HG02973 (cell line): Measurements from ENCODE around the gene OTOG.
"Not testable (repeated sequence)": the region's sequence is repeated elsewhere in the genome, so short reads cannot be mapped to it uniquely, and the experiment has no call there.

Experiments
- ATAC-seq: cut with Tn5 transposase; IDR thresholded peaks from one replicate; pipeline ENCODE4 v1.9.1; 2021; ENCODE audit warnings: moderate library complexity; ENCODE audit not compliant: unreplicated experiment

OTOG gene

DNA sequence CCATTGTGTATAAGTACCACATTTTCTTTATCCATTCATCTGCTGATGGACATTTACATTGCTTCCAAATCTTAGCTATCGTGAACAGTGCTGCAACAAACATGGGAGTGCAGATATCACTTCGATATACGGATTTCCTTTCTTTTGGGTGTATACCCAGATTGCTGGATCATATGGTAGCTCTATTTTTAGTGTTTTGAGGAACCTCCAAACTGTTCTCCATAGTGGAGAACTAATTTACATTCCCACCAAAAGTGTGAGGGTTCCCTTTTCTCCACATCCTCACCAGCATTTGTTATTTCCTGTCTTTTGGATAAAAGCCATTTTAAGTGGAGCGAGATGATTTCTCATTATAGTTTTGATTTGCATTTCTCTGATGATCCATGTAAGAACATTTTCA lies 75.7 kb downstream of the OTOG start:
- not testable (repeated sequence) for ATAC-seq

GRCh38 chr11:17629113-17629512 lies 82.1 kb downstream of the OTOG start:
- no peak for ATAC-seq

- no peak for ATAC-seq
These were observed 83.9 kb downstream of the OTOG start for GRCh38 chr11:17630936-17631335.

- ATAC-seq, result no peak
These were observed 84.8 kb downstream of the OTOG start for GRCh38 chr11:17631702-17632365.

DNA sequence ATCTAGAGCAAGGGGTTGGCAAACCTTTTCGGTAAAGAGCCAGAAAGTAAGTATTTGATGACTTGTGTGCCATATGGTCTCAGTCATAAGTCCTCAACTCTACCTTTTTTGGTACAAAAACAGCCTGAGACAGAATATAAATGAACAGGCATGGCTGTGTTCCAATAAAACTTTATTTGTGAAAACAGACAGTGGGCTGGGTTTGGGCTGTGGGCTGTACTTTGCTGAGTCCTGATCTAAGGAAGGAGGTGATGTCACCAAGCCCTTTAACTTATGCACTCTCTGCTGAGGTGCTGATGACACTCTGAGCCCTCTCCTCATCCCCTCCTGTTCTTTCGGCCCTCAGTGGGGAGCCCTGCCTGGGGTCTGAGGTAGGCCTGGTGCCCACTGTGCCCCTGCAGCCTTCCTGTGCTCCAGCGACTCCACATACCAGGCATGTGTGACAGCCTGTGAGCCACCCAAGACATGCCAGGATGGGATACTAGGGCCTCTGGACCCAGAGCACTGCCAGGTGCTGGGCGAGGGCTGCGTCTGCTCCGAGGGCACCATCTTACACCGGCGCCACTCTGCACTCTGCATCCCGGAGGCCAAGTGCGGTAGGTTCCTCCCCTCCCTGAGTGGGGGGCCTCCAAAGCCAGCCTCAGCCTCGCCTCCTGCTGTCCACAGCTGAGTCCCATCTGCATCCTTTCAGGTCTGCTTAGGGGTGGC lies 86.4 kb downstream of the OTOG start:
- no peak for ATAC-seq

GRCh38 chr11:17633987-17634775 lies 87.1 kb downstream of the OTOG start:
- ATAC-seq, result no peak

DNA sequence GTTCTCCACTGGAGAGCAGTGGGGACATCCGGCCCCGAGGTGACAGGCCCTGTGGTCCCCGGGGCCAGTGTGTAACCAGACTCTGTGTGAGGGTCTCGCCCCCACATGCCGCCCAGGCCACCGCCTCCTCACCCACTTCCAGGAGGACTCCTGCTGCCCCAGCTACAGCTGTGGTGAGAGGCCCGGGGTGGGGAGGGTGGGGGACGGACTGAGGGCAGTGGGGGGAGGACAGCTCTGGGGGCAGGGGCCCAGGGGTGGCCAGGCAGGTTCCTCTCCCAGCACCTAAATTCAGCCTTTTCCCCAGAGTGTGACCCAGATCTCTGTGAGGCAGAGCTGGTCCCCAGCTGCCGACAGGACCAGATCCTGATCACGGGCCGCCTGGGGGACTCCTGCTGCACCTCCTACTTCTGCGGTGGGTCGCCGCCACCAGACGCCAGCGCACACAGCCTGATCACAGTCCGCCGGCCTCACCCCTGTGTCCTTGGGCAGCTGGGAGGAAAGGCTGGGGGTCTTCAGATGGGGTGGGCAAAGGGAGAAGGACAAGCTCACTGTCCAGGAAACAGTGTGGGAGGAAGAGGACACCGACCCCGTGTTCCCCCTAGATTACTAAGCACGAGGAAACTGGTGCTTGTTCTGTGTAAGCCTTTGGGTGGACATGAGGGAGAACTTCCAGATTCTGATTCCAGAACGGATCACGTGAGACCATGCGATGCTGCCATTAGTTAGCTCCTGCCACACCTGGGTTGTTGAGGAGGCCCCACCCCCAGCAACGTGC lies 87.9 kb downstream of the OTOG start:
- no peak for ATAC-seq

DNA sequence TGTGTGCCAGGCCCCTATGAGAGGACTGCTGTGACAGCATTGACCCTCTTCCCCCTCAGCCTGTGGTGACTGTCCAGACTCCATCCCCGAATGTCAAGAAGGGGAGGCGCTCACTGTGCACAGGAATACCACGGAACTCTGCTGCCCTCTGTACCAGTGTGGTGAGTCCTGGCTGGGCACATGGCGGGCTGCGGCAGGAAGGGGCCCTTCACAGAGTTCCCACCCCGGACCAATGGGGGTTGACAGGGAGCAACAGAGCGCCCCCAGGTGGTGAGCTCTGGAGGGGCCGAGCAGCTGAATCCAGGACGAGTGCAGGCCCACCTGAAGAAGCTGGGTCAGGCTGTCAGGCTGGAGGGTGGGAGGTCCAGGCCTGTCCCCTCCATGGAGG lies 88.5 kb downstream of the OTOG start:
- ATAC-seq, result no peak

DNA sequence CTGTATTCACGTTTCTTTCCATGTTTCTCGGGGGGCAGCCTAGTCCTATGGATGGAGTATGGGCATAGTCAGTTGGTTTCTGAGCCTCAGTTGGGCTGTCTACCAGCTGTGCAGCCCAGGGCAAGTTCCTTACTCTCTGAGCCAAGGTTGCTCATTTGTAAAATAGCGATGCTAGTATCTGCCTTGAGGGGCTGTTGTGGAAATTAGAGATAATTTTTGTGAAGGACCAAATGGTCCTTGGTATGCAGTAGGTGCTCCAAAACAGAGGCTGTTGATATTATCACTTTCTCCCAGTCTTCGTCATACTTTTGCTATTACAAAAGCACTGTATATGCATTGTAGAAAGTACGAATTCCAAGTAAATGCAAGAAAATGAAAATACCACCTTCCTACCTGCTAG lies 89.7 kb downstream of the OTOG start:
- no peak for ATAC-seq

DNA sequence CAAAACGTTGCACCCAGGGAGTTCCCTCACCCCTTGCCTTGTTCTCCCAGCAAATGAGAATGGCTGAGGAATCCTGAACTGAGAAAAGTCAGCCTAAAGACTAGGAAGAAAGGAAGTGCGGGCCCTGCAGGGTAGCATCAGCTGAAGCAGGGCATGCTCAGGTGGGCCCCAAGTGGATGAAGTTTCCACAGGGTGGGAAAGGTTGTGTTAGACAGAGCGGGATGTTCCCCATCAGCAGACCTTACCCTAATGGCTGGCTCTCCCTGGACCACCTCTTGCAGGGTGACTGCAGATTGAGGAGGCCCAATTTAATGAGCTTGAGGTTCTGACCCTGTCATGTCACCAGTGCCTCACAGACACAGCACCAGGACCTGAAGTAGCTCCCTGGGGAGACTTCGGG lies 90.8 kb downstream of the OTOG start:
- no peak for ATAC-seq

GRCh38 chr11:17638311-17638710 lies 91.3 kb downstream of the OTOG start:
- ATAC-seq, result no peak

DNA sequence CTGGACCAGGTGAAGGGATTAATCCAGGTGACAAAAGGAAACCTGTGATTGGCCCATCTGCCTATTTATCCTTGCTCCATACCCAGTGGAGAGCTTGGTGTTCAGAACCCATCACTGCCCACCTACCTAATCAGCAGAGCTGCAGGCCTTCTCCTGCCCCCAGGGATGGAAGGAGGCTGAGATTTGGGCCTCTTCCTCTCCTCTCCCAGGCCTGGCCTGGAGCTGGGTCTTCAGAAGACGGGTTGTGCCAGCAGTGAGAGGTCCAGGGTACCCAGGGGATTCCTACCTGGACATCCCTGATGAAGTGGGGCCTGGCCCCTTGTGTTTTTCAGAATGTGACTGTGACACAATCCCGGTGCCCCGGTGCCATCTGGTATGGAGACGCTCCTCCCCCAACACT lies 92.0 kb downstream of the OTOG start:
- no peak for ATAC-seq

- ATAC-seq, result no peak
These were observed 92.7 kb downstream of the OTOG start for GRCh38 chr11:17639781-17640180.

GRCh38 chr11:17640493-17641164 lies 93.6 kb downstream of the OTOG start:
- ATAC-seq, result no peak

GRCh38 chr11:17641792-17642350 lies 94.8 kb downstream of the OTOG start:
- no peak for ATAC-seq

DNA sequence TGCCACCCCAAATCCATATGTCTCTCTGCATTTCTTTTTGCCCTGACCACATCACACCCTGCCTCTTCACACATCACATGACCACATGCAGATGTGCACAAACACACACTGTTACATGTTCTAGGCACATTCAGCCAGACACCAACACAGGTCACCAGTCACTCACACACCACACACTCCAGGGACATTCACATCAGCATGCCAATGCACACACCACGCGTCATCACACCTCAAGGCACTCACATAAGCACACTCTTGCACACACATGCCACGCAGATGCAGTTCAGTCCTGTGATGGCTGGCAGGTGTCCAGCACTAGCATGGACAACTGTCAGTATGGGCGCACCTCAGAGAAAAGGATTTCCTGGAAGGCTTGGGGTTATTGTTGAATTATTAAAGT lies 95.3 kb downstream of the OTOG start:
- ATAC-seq, result no peak

DNA sequence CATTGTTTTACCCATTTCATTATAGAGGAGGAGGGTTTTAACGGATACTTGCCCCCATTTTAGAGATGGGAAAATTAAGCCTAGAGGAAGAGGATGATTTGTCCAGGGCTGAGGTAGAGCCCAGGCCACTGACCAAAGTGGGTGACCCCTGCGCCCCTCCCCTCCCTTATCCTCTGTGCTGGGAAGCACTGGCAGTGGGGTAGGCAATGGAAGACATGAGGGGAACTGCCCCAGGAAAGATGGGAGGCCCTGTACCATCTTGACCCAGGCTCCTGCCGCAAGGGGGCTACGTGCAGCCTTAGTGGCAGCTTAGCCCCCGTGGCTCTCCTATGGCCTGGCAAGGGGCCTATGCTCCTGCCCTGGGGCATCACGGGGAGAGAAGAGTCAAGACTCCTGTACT lies 95.9 kb downstream of the OTOG start:
- ATAC-seq, result no peak

GRCh38 chr11:17643506-17644405 lies 96.7 kb downstream of the OTOG start:
- no peak for ATAC-seq

GRCh38 chr11:17645190-17645970 lies 98.3 kb downstream of the OTOG start:
- no peak for ATAC-seq
